ENCODE results near the gene ADAMTS14.

Gene ADAMTS14

GRCh38 chr10:70691611-70692010 lies 19.3 kb downstream of the ADAMTS14 start:
- no peak overlapping the region for H3K27ac ChIP-seq
- no peak for DNase-seq (ENCODE audit: low read depth, low spot score)

- H3K27ac ChIP-seq, result no peak overlapping the region
- DNase-seq (ENCODE audit: low read depth, low spot score), result no peak
Measured at GRCh38 chr10:70692043-70692603, 19.8 kb downstream of the ADAMTS14 start.

GRCh38 chr10:70693619-70694335 lies 21.5 kb downstream of the ADAMTS14 start:
- DNase-seq (ENCODE audit: low read depth, low spot score), result no peak
- H3K27ac ChIP-seq, result no peak overlapping the region

- no peak overlapping the region for H3K27ac ChIP-seq
- no peak for DNase-seq (ENCODE audit: low read depth, low spot score)
Measured at GRCh38 chr10:70694418-70695141, 22.3 kb downstream of the ADAMTS14 start.

- no peak for DNase-seq (ENCODE audit: low read depth, low spot score)
- H3K27ac ChIP-seq, result no peak overlapping the region
Measured at GRCh38 chr10:70695241-70696030, 23.1 kb downstream of the ADAMTS14 start.

- no peak for DNase-seq (ENCODE audit: low read depth, low spot score)
- H3K27ac ChIP-seq, result no peak overlapping the region
Measured at GRCh38 chr10:70698211-70698610, 25.9 kb downstream of the ADAMTS14 start.

GRCh38 chr10:70699063-70699658 lies 26.9 kb downstream of the ADAMTS14 start:
- DNase-seq (ENCODE audit: low read depth, low spot score), result no peak
- no peak overlapping the region for H3K27ac ChIP-seq

- H3K27ac ChIP-seq, result no peak overlapping the region
- no peak for DNase-seq (ENCODE audit: low read depth, low spot score)
Measured at GRCh38 chr10:70699659-70700174, 27.4 kb downstream of the ADAMTS14 start.

- H3K27ac ChIP-seq, result no peak overlapping the region
- DNase-seq (ENCODE audit: low read depth, low spot score), result no peak
Measured at GRCh38 chr10:70702190-70702763, 30.0 kb downstream of the ADAMTS14 start.

- no peak overlapping the region for H3K27ac ChIP-seq
- DNase-seq (ENCODE audit: low read depth, low spot score), result no peak
Measured at GRCh38 chr10:70704211-70704610, 31.9 kb downstream of the ADAMTS14 start.

- no peak for DNase-seq (ENCODE audit: low read depth, low spot score)
- H3K27ac ChIP-seq, result no peak overlapping the region
Measured at GRCh38 chr10:70705121-70705861, 33.0 kb downstream of the ADAMTS14 start.

- no peak for DNase-seq (ENCODE audit: low read depth, low spot score)
- H3K27ac ChIP-seq, result no peak overlapping the region
Measured at GRCh38 chr10:70711177-70711576, 38.9 kb downstream of the ADAMTS14 start.

GRCh38 chr10:70711911-70712310 lies 39.6 kb downstream of the ADAMTS14 start:
- DNase-seq (ENCODE audit: low read depth, low spot score), result no peak
- no peak overlapping the region for H3K27ac ChIP-seq

- no peak overlapping the region for H3K27ac ChIP-seq
- no peak for DNase-seq (ENCODE audit: low read depth, low spot score)
Measured at GRCh38 chr10:70714245-70714644, 41.9 kb downstream of the ADAMTS14 start.

- no peak overlapping the region for H3K27ac ChIP-seq
- DNase-seq (ENCODE audit: low read depth, low spot score), result no peak
Measured at GRCh38 chr10:70714951-70715350, 42.6 kb downstream of the ADAMTS14 start.

- H3K27ac ChIP-seq, result no peak overlapping the region
- DNase-seq (ENCODE audit: low read depth, low spot score), result no peak
Measured at GRCh38 chr10:70715853-70716795, 43.8 kb downstream of the ADAMTS14 start.

- no peak for DNase-seq (ENCODE audit: low read depth, low spot score)
- H3K27ac ChIP-seq, result no peak overlapping the region
Measured at GRCh38 chr10:70722820-70723424, 50.6 kb downstream of the ADAMTS14 start.

GRCh38 chr10:70723771-70724170 lies 51.5 kb downstream of the ADAMTS14 start:
- no peak overlapping the region for H3K27ac ChIP-seq
- DNase-seq (ENCODE audit: low read depth, low spot score), result no peak

Data from epithelial cell of prostate (primary cell).